ENCODE results near the gene LAX1.

The LAX1 gene

GRCh38 chr1:203813581-203814341 is 48.8 kb downstream of the LAX1 start:
- DNase-seq (ENCODE audit: low spot score) = no peak

DNA sequence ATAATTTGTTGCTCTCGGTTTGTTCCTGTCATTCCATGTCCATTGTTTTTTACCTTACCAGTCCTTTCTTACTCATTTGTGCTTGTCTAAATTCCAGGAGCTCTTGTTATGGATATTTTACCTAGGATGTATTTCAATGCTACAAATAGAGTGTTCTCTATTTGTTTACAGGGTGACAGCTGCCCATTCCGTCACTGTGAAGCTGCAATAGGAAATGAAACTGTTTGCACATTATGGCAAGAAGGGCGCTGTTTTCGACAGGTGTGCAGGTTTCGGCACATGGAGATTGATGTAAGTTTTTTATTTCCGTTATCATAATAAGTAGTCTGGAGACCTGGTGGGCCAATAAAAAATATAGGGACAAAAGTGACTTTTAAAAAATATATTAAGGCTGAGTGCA is 53.4 kb downstream of the LAX1 start:
- DNase-seq (ENCODE audit: low spot score) = no peak

GRCh38 chr1:203823306-203823705 is 58.3 kb downstream of the LAX1 start:
- peak; percentile 5 for DNase-seq (ENCODE audit: low spot score)
